Prostate gland (tissue), 2 donors: ENCODE measurements around the gene ADGRG3. TPM values are rescaled to one million over a fixed set of nuclear protein-coding genes. Genes with fewer than 3 reads are reported as not detected.
A peak's percentile ranks its signal among the peaks of the same experiment; 100 is the strongest.

Experiments
- DNase-seq: peaks from one replicate; pipeline ENCODE4 v3.0.0-alpha.2; 2019; ENCODE audit warnings: low spot score
- H3K27ac ChIP-seq, 2 donors: fragments of 200-600 bp; sonication (generic); 2 replicates each; pipeline ENCODE4 v1.5.1; 2017 to 2019
- H3K27me3 ChIP-seq: fragments of 200-600 bp; sonication (generic); replicated peaks from 2 replicates; pipeline ENCODE4 v1.5.1; 2019; ENCODE audit not compliant: insufficient read depth
- H3K36me3 ChIP-seq, 2 donors: fragments of 200-600 bp; sonication (generic); 1 replicate in 1 of 2; 2 replicates in 1 of 2; pipeline versions ENCODE4 v1.5.1 to v1.8.1; 2017 to 2019
- H3K4me1 ChIP-seq: fragments of 200-600 bp; sonication (generic); replicated peaks from 2 replicates; pipeline ENCODE4 v1.5.1; 2019
- H3K4me3 ChIP-seq, 2 donors: fragments of 200-600 bp; sonication (generic); 2 replicates each; pipeline ENCODE4 v1.5.1; 2017 to 2019
- H3K9me3 ChIP-seq: fragments of 200-600 bp; sonication (generic); 2 replicates; pipeline ENCODE4 v1.5.1; 2017
- CTCF ChIP-seq, 4 experiments: fragments of 200-600 bp in 2 of 4; fragments of 450-650 bp in 2 of 4; sonication (generic) in 2 of 4; IDR thresholded peaks; 1 replicate in 3 of 4; 2 replicates in 1 of 4; pipeline ENCODE4 v1.5.1; 2016 to 2019; ENCODE audit warnings: antibody characterized with exemption in 4 of 4, mild to moderate bottlenecking in 2 of 4, moderate library complexity in 2 of 4
- POLR2A ChIP-seq: fragments of 450-650 bp; IDR thresholded peaks from one replicate; pipeline ENCODE4 v1.6.1; 2016; ENCODE audit warnings: antibody characterized with exemption, mild to moderate bottlenecking
- POLR2AphosphoS5 ChIP-seq: sonication (generic); formaldehyde crosslinking; IDR thresholded peaks from one replicate; pipeline ENCODE4 v1.6.1; 2017; ENCODE audit warnings: antibody characterized with exemption
- WGBS: methylation state at CpG from one replicate; pipeline ENCODE4 v1.1.5; 2018; 5-methylcytosine and 5-hydroxymethylcytosine counted together
- intact Hi-C: fragments of 100-400 bp; cut with DNase I; formaldehyde crosslinking; loops from one replicate; pipeline ENCODE4 v1.14.2; 2022
- total RNA-seq, 2 donors: library from RNA; depleted of rRNA; stranded (reverse); fragments of >200 nt; gene quantifications; one replicate each; pipeline ENCODE4 v1.1.0, GENCODE V29; 2016

The ADGRG3 gene
- total RNA-seq, 2 donors from 2014 or later, result not detected

GRCh38 chr16:57672416-57672815 lies 4.3 kb downstream of the ADGRG3 start:
- no peaks in the 10 kb centered on the region for H3K4me1 ChIP-seq
- intact Hi-C loops, result no loop called here

GRCh38 chr16:57672824-57673223 lies 4.7 kb downstream of the ADGRG3 start:
- intact Hi-C loops, result no loop called here
- no peak for DNase-seq

More at GRCh38 chr16:57672416-57672815, 4.3 kb downstream of the ADGRG3 start:
- 86% methylated on average over 3 of the region's 3 CpGs for WGBS
- DNase-seq, result no peak
- H3K36me3 ChIP-seq, result no peaks in the 10 kb centered on the region
- TF ChIP-seq POLR2AphosphoS5, result no peak
- no peak overlapping the region for H3K4me3 ChIP-seq
- no peak overlapping the region for H3K27ac ChIP-seq
- no peaks in the 10 kb centered on the region for H3K27me3 ChIP-seq
- no peaks in the 10 kb centered on the region for H3K9me3 ChIP-seq

GRCh38 chr16:57675741-57676551 lies 7.8 kb downstream of the ADGRG3 start:
- no peaks in the 10 kb centered on the region for H3K27me3 ChIP-seq
- H3K36me3 ChIP-seq, result no peaks in the 10 kb centered on the region
- H3K4me3 ChIP-seq, result no peak overlapping the region
- intact Hi-C loops, result no loop called here
- no peak for DNase-seq
- H3K9me3 ChIP-seq, result no peaks in the 10 kb centered on the region
- no peak overlapping the region for H3K27ac ChIP-seq
- 35% methylated on average over 12 of the region's 12 CpGs for WGBS
- TF ChIP-seq POLR2AphosphoS5 (no peak), POLR2A (no peak), CTCF (IDR thresholded peaks at IDR 0.05) (no peak)
- no peaks in the 10 kb centered on the region for H3K4me1 ChIP-seq

More at GRCh38 chr16:57672824-57673223, 4.7 kb downstream of the ADGRG3 start:
- Histone ChIP-seq H3K27me3 (no peaks in the 10 kb centered on the region), H3K4me3 (no peak overlapping the region), H3K36me3 (no peaks in the 10 kb centered on the region), H3K27ac (no peak overlapping the region), H3K4me1 (no peaks in the 10 kb centered on the region), H3K9me3 (no peaks in the 10 kb centered on the region)
- TF ChIP-seq CTCF (IDR thresholded peaks at IDR 0.05) (no peak), POLR2AphosphoS5 (no peak), POLR2A (no peak)
- 94% methylated on average over 2 of the region's 2 CpGs for WGBS

GRCh38 chr16:57676553-57677085 lies 8.5 kb downstream of the ADGRG3 start:
- Histone ChIP-seq H3K36me3 (no peaks in the 10 kb centered on the region), H3K27ac (no peak overlapping the region), H3K9me3 (no peaks in the 10 kb centered on the region), H3K4me1 (no peaks in the 10 kb centered on the region), H3K27me3 (no peaks in the 10 kb centered on the region), H3K4me3 (no peak overlapping the region)
- DNase-seq, result no peak
- 68% methylated on average over 4 of the region's 4 CpGs for WGBS
- TF ChIP-seq POLR2A (no peak), POLR2AphosphoS5 (no peak), CTCF (IDR thresholded peaks at IDR 0.05) (no peak)
- intact Hi-C loops, result no loop called here

GRCh38 chr16:57677622-57678369 lies 9.7 kb downstream of the ADGRG3 start:
- TF ChIP-seq POLR2A, result no peak
- peak; percentile 81 for TF ChIP-seq POLR2AphosphoS5
- H3K27me3 ChIP-seq, result no peaks in the 10 kb centered on the region
- WGBS, result 49% methylated on average over 14 of the region's 14 CpGs
- no peaks in the 10 kb centered on the region for H3K9me3 ChIP-seq
- no peak overlapping the region for H3K27ac ChIP-seq
- H3K4me3 ChIP-seq, result no peak overlapping the region
- no peaks in the 10 kb centered on the region for H3K36me3 ChIP-seq
- intact Hi-C loops, result no loop called here
- H3K4me1 ChIP-seq, result no peaks in the 10 kb centered on the region
- peak; percentile 87 for DNase-seq
